Activated naive CD4-positive, alpha-beta T cell treated with anti-CD3 and anti-CD28 coated beads, Interleukin-2, amount 50 U/mL, for 24 hours (primary cell): Measurements from ENCODE around the gene S100A4.
"Not testable (repeated sequence)": the region's sequence is repeated elsewhere in the genome, so short reads cannot be mapped to it uniquely, and the experiment has no call there.

Experiments
- H3K27ac Mint-ChIP-seq: one replicate; pipeline ENCODE4 v1.8.0; 2021; ENCODE audit warnings: mild to moderate bottlenecking, mixed read lengths
- H3K27me3 Mint-ChIP-seq: one replicate; pipeline ENCODE4 v1.8.0; 2021; ENCODE audit warnings: mixed read lengths
- H3K36me3 Mint-ChIP-seq: one replicate; pipeline ENCODE4 v1.8.0; 2021; ENCODE audit warnings: mixed read lengths
- H3K4me1 Mint-ChIP-seq: one replicate; pipeline ENCODE4 v1.8.0; 2021; ENCODE audit warnings: mixed read lengths
- H3K4me3 Mint-ChIP-seq: one replicate; pipeline ENCODE4 v1.8.0; 2021; ENCODE audit warnings: mild to moderate bottlenecking, mixed read lengths
- H3K9me3 Mint-ChIP-seq: one replicate; pipeline ENCODE4 v1.8.0; 2021; ENCODE audit warnings: mixed read lengths

S100A4 gene

DNA sequence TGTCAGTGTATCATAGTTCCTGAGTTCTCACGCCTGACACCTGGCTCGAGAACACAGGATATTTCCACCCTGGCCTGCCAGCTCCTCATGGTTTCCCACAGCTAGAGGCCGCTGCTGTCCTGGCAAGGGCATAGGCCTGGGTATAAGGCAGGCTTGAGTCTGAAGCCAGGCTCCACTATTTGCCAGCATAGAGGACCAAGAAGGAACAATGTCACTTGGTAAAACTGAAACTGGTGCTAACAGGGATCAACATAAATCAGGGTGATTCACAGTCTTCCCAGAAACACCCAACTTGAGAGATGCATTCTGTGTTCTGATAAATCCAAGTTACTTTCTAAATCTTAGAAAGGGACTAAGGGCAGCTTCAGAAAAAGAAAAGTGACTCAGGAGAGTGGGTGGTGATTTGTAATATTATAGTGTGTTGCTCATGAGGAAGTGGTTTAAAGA is 27.0 kb upstream of the S100A4 start:
- no peaks in the 10 kb centered on the region for H3K27me3 Mint-ChIP-seq
- no peaks in the 10 kb centered on the region for H3K36me3 Mint-ChIP-seq
- H3K27ac Mint-ChIP-seq: peak overlapping the region; percentile 71
- no peaks in the 10 kb centered on the region for H3K9me3 Mint-ChIP-seq
- peak overlapping the region; percentile 41 for H3K4me3 Mint-ChIP-seq
- peaks cover 37% of the 10 kb centered on the region for H3K4me1 Mint-ChIP-seq

GRCh38 chr1:153571706-153572105 is 26.1 kb upstream of the S100A4 start:
- peaks cover 44% of the 10 kb centered on the region for H3K4me1 Mint-ChIP-seq
- H3K36me3 Mint-ChIP-seq: no peaks in the 10 kb centered on the region
- no peaks in the 10 kb centered on the region for H3K9me3 Mint-ChIP-seq
- H3K4me3 Mint-ChIP-seq: no peak overlapping the region
- peak overlapping the region; percentile 80 for H3K27ac Mint-ChIP-seq
- H3K27me3 Mint-ChIP-seq: no peaks in the 10 kb centered on the region

DNA sequence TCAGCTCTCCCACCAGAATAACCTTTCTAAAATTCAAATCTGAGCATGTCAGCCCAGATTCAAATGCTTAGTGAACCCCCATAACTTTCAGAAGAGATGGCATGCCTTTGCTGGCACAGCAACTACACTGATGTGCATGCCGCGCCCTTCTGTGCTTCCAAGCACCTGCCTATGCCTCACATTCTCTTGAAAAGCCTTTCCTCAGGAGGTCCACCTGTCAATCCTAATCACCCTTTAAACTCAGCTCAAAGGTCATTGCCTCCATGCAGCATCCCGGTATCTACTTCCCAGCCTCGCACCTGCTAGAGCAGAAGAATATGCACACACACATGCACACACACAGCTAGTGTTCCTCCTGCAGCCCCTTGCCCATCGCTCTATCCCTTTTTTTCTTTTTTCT is 25.3 kb upstream of the S100A4 start:
- peaks cover 52% of the 10 kb centered on the region for H3K4me1 Mint-ChIP-seq
- H3K4me3 Mint-ChIP-seq: no peak overlapping the region
- no peak overlapping the region for H3K27ac Mint-ChIP-seq
- no peaks in the 10 kb centered on the region for H3K9me3 Mint-ChIP-seq
- H3K36me3 Mint-ChIP-seq: no peaks in the 10 kb centered on the region
- no peaks in the 10 kb centered on the region for H3K27me3 Mint-ChIP-seq

DNA sequence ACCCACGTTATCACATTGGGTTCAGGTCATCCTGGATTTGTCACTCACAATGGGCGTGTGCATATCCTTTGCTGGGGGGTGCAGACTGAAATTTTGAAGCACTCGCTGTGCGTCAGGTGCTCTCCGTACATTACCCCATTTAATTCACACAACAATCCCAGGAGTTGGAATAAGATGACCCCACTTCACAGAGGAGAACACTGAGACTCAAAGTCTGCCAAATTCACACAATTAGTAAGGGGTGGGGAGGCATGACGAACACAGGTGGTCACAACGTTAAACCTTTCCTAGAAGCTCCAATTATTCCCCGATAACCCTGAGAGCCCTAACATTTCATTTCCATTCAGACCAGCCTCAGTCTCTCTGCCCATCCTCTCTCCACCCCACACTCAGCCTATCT is 23.9 kb upstream of the S100A4 start:
- Mint-ChIP-seq H3K9me3 (no peaks in the 10 kb centered on the region), H3K36me3 (no peaks in the 10 kb centered on the region), H3K27me3 (no peaks in the 10 kb centered on the region), H3K27ac (peak overlapping the region; percentile 46), H3K4me1 (peaks cover 59% of the 10 kb centered on the region), H3K4me3 (peak overlapping the region; percentile 27)

GRCh38 chr1:153568367-153569099 is 22.9 kb upstream of the S100A4 start:
- Mint-ChIP-seq H3K36me3 (no peaks in the 10 kb centered on the region), H3K9me3 (no peaks in the 10 kb centered on the region), H3K27ac (peak overlapping the region; percentile 68), H3K4me1 (peaks cover 57% of the 10 kb centered on the region), H3K4me3 (peak overlapping the region; percentile 69), H3K27me3 (no peaks in the 10 kb centered on the region)

- Mint-ChIP-seq H3K4me3 (peak overlapping the region; percentile 66), H3K9me3 (no peaks in the 10 kb centered on the region), H3K27ac (peak overlapping the region; percentile 94), H3K4me1 (peaks cover 49% of the 10 kb centered on the region), H3K27me3 (no peaks in the 10 kb centered on the region), H3K36me3 (no peaks in the 10 kb centered on the region)
Observed at GRCh38 chr1:153567621-153568366, 22.2 kb upstream of the S100A4 start.

DNA sequence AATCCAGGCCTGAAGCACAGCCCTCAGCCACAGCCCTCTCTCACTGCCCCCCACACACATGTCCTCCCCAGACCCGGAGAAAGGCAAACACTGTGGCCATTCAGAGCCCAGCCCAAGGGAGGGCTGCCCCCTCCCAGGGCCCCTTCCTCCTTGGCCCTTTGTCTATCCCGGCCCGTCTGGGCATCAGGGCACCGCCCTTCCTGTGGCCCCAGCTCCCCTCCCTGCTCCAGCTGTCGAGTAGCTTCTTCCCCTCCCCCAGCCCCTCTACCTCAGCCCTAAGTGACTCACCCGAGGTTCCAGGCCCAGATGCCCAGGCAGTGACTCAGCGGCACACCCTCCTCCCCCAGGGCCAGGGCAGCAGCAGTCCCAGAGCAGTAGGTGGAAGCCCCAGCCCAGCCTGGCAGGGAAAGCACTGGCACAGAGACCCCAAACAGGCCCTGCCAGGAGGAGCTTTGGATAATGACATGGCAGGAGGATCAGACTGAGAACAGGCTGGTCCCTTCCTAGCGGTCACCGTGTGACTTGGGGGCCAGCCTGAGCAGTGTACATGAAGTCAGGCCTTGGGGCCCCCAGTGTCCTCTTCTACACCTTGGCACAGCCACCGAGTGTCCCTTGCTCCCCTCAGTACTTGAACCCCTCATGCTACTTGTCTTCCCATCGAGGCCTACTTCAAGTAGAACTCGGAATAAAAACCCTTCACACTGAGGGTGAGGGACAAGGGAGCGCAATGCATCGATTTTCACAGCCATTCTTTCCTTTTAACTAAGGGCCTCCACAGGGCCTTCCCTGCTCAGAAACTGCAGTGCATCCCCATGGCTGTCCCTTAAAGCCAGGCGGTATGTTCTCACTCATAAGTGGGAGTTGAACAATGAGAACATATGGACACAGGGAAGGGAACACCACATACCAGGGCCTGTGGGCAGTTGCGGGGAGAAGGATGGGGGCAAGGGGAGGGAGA is 21.1 kb upstream of the S100A4 start:
- peaks cover 38% of the 10 kb centered on the region for H3K4me1 Mint-ChIP-seq
- peak overlapping the region; percentile 78 for H3K27ac Mint-ChIP-seq
- no peaks in the 10 kb centered on the region for H3K9me3 Mint-ChIP-seq
- peak overlapping the region; percentile 58 for H3K4me3 Mint-ChIP-seq
- H3K36me3 Mint-ChIP-seq: no peaks in the 10 kb centered on the region
- H3K27me3 Mint-ChIP-seq: no peaks in the 10 kb centered on the region

DNA sequence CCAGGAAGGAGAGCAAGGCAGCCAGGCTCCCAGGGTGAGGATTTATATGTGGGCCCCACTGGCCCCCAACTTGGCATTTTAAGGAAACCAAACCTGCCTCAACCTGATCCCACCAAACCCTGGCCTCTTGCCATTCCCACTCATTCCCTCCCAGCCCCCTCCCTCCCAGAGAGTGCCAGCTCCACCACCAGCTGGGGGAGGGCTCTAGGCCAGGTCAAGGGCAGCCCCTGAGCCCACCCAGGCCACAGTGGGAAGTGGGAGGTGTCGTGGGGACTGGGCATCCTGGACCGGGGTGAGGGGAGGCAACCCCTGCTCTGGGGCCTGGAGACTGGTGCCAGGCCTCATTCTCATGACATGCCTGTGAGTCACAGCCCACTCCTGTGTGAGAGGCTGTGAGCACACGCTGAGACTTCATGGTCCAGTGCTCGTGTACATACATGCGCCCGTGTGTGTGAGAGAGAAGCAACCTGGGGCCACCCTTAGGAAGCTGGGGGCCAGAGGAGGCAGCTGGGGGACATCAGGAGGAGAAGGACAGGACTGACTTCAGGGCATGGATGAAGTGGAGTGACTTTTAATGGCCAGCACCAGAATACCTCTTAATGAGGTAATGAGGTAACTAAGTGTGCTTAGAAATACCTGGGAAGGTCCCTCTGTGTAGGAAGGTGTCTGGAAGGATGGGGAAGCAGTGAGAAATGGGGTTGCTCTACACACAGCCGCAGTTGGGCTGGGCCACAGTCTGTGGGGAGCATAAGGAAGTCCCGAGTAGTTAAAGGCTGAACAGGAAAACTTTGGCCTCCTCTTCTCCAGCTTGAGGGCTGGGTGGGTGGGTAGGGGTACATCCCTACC is 20.1 kb upstream of the S100A4 start, which contains the start of gene S100A2:
Gene S100A2, minus strand, starts transcription at position 316 of the 846 bp plus-strand sequence. CDS start 1,967 bp downstream, outside the sequence.
- H3K36me3 Mint-ChIP-seq: no peaks in the 10 kb centered on the region
- H3K9me3 Mint-ChIP-seq: no peaks in the 10 kb centered on the region
- H3K27me3 Mint-ChIP-seq: no peaks in the 10 kb centered on the region
- peak within 1 kb of the TSS; percentile 100 for H3K27ac Mint-ChIP-seq
- peak within 1 kb of the TSS; percentile 89 for H3K4me3 Mint-ChIP-seq
- H3K4me1 Mint-ChIP-seq: peaks cover 35% of the 10 kb centered on the region

- Mint-ChIP-seq H3K4me1 (peaks cover 35% of the 10 kb centered on the region), H3K4me3 (no peak overlapping the region), H3K36me3 (no peaks in the 10 kb centered on the region), H3K27ac (no peak overlapping the region), H3K9me3 (no peaks in the 10 kb centered on the region), H3K27me3 (no peaks in the 10 kb centered on the region)
Observed at GRCh38 chr1:153563991-153564390, 18.4 kb upstream of the S100A4 start.

DNA sequence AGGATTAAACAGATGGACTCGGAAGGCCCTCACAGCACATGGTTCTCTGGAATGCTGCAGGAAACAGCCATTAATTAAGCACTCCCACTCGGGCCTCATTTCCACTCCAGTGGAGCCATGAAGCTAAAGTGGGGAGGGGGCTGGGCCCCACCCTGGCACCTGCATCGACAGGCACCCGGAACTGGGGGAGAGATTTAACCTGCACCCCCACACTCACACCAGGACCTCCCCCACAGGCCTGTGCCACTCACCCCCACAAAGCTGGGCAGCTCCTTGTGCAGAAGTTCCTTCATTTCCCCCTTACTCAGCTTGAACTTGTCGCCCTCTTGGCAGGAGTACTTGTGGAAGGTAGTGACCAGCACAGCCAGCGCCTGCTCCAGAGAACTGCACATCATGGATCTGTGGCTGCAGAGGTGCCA is 17.9 kb upstream of the S100A4 start:
- no peaks in the 10 kb centered on the region for H3K27me3 Mint-ChIP-seq
- no peaks in the 10 kb centered on the region for H3K36me3 Mint-ChIP-seq
- no peak overlapping the region for H3K27ac Mint-ChIP-seq
- H3K4me3 Mint-ChIP-seq: no peak overlapping the region
- H3K9me3 Mint-ChIP-seq: no peaks in the 10 kb centered on the region
- peaks cover 31% of the 10 kb centered on the region for H3K4me1 Mint-ChIP-seq

GRCh38 chr1:153562021-153562420 is 16.4 kb upstream of the S100A4 start:
- H3K9me3 Mint-ChIP-seq, H3K4me3 Mint-ChIP-seq, H3K36me3 Mint-ChIP-seq, H3K27ac Mint-ChIP-seq, H3K27me3 Mint-ChIP-seq: not testable (repeated sequence)
- H3K4me1 Mint-ChIP-seq: peaks cover 18% of the 10 kb centered on the region

DNA sequence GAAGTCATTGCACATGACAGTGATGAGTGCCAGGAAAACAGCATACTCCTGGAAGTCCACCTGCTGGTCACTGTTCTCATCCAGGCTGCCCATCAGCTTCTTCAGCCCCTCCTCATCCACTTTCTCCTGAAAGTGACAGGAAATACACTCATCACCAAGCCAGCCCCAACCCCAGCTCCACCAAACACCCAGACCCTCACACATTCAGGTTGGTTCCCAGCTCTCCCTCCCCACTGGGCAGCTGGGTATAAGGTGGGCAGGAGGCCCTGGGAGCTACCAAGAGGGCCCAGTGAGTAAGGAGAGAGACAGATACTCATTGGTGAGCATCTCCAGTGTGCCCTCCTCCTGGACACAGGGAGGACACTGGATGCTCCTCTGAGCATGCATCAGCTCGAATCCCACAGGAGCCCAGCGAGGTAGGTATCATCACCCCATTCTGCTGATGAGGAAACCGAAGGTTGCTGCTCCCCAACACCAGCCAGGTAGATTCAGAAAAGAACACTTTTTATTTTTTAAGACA is 15.9 kb upstream of the S100A4 start:
- Mint-ChIP-seq H3K27ac (no peak overlapping the region), H3K27me3 (no peaks in the 10 kb centered on the region), H3K36me3 (no peaks in the 10 kb centered on the region), H3K4me3 (no peak overlapping the region), H3K4me1 (peaks cover 13% of the 10 kb centered on the region), H3K9me3 (no peaks in the 10 kb centered on the region)

DNA sequence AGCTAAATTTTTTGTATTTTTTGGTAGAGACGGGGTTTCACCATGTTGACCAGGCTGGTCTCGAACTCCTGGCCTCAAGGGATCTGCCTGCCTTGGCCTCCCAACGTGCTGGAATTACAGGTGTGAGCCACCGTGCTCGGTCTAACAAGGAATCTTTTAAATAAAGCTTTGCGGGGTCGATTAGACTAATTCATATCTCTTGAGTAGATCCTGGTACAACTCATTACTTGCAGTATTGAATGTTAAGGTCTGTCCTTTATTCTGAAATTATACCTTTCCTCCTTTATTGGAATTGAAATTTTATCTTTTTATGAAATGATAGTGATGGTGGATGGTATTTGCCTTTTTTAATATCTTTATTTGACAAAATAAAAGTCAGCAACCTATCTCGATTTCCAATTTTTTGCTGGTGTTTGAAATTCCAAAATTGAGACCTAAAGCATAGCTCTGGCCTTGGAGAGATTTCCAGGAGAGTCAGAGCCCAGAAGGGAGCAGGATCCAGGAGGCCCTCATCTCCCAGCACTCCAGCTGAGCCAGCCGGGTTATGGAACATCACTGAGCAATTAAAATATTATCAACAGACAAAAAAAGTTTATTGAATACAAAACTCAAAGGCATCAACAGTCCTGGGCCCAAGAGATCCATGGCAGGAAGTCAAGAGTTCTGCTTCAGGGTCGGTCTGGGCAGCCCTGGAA is 15.3 kb upstream of the S100A4 start:
- Mint-ChIP-seq H3K27ac (no peak overlapping the region), H3K4me1 (peaks cover 8% of the 10 kb centered on the region), H3K9me3 (no peaks in the 10 kb centered on the region), H3K4me3 (no peak overlapping the region), H3K27me3 (no peaks in the 10 kb centered on the region), H3K36me3 (no peaks in the 10 kb centered on the region)

DNA sequence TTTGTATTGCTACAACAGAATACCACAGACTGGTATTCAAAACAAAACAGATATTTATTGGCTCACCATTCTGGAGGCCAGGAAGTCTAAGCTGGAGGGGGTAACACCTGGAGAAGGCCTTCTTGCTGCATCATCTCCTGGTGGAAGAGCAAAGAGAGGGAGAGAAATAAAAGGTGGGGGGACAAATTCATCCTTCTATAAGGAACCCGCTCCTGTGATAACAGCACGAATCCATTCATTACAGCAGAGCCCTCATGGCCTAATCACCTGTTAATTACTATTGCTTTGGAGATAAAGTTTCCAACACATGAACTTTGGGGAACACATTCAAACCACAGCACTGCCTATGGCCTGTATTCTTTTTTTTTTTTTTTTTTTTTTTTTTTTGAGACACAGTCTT is 14.6 kb upstream of the S100A4 start:
- Mint-ChIP-seq H3K36me3 (no peaks in the 10 kb centered on the region), H3K9me3 (no peaks in the 10 kb centered on the region), H3K27me3 (no peaks in the 10 kb centered on the region), H3K4me3 (no peak overlapping the region), H3K4me1 (peaks cover 2% of the 10 kb centered on the region), H3K27ac (no peak overlapping the region)
